GM18511 (cell line): ENCODE data around the gene CARD14.

ENCODE experiments used
- ATAC-seq: cut with Tn5 transposase; IDR thresholded peaks from one replicate; pipeline ENCODE4 v1.9.1; 2021; ENCODE audit warnings: mild to moderate bottlenecking, moderate library complexity; ENCODE audit not compliant: unreplicated experiment

Gene CARD14

DNA sequence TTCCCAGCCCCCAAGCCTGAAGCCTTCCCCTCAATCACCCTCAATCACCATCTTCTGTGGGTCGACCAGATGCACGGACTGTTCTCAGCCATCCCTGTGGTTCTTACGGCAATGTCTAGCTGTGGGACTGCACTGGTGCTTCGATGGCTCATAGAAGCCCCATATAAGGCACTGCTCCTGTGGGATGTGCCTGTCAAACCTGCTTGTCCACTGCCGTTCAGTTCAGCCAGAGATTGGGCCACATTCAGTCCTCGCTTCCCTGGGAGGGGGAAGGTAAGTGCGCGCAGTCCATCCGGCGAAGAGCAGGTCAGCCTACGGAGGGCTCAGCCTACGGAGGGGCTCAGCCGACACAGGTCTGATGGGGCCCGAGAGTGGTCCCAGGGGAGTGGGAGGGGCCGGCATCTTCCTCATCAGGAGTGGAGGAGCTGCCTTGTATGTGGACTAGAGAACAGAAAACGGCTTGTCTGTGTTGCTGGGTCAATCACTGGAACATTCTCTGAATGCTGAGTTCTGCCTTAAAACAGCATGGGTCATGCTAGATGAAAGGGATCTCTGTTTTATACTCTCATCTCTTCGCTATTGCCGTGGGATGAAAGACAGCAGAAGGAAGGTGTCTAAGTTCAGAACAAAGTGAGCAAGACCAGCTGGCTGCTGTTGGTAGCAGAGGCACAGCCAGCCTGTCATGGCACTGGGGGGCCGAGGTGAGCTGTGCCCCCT is at the start of gene CARD14:
TSS of gene CARD14 (plus strand) at position 247 of the 717 bp plus-strand sequence. CDS start 11,409 bp downstream, outside the sequence.
- no peak for ATAC-seq

DNA sequence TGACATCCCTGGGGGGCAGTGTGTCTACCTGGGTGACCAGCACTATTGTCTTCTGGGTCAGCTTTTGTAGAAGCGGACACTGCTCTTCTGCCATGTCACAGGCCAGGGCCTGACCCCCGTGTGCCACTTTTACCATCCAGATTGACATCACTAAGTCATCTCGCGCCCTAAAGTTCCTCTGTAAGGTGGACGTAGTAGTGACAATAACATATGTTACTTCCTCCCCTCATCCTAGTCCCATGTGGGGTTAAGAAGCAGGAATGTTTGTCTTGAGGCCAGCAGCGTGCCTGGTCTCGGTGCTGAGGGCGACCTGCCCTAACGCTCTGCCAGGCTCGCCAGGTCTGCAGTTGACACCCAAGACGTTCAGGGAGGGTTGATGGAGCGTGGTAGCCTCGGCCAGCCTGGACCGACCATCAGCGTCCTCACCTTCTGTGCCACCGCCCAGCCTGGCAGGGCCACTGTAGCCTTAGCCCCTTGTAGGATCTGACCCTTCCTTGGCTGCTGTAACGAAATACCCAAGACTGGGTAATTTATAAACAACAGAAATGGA is 47.7 kb upstream of the CARD14 start:
- ATAC-seq: no peak

DNA sequence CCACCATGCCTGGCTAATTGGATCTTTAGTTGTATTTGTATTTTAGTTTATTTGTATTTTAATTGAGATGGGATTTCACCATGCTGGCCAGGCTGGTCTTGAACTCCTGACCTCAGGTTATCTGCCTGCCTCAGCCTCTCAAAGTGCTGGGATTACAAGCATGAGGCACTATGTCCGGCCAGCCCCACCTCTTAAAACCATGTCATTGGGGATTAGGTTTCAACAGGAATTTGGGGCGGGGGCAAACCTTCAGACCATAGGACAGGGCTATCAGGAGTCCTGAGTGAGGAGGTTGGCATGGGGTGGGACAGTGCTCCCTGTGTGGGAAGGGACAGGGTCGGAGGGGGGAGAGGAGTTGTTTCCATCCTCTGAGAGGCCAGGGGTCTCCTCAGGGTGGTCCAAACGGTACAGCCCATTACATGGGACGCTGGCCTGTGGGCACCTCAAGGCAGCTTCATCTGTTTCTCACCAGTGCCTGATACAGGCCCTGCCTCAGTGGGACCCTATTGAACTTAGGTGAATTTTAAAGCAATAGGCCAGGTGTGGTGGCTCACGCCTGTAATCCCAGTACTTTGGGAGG is 46.8 kb upstream of the CARD14 start:
- no peak for ATAC-seq

DNA sequence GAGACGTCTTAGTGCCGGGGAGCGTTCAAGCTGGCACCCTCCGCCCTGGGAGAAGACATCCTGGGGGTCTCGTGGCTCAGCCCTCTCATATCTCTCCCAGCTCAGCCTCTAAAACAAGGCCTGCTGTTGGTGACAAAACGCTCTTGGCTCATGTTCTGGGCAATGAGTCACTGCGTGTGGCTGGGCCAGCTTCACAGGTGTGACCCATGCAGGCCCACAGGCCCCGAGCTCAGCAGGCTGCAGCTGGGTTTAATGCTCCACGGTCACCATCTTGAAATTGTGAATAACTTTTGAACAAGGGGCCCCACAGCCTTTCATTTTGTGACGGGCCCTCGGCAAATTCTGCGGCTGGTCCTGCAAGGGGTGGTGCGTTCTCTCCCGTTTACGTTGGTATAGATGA is 46.0 kb upstream of the CARD14 start:
- ATAC-seq: no peak

DNA sequence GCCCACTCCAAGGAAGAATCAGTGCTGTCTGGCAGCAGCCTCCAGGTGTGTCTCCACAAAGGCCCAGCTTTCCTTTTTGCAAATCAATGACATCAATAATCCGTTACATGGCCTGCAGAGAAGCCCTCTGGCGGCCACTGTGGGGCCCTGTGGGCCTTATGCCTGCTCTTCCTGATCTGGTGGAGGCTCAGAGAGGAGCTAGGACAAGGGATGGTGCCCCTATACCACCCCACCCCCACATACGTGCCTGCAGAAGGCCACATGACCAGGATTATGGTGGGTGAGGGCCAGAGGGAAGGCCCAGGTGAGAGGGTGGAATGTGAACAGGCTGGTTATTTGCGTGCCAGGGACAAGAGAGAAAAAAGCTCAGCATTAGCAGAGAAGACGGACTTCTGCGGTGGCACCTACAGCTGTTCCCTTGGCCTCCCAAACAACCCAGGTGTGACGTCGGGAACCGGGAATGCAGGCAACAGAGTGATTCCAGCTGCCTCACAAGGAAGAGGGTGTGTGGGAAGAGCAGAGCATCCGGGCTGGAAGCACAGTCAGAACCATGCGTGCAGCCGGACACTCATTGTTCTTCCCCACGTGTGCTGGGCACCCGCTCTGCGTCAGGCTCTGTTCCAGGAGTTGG is 45.4 kb upstream of the CARD14 start:
- ATAC-seq: no peak

DNA sequence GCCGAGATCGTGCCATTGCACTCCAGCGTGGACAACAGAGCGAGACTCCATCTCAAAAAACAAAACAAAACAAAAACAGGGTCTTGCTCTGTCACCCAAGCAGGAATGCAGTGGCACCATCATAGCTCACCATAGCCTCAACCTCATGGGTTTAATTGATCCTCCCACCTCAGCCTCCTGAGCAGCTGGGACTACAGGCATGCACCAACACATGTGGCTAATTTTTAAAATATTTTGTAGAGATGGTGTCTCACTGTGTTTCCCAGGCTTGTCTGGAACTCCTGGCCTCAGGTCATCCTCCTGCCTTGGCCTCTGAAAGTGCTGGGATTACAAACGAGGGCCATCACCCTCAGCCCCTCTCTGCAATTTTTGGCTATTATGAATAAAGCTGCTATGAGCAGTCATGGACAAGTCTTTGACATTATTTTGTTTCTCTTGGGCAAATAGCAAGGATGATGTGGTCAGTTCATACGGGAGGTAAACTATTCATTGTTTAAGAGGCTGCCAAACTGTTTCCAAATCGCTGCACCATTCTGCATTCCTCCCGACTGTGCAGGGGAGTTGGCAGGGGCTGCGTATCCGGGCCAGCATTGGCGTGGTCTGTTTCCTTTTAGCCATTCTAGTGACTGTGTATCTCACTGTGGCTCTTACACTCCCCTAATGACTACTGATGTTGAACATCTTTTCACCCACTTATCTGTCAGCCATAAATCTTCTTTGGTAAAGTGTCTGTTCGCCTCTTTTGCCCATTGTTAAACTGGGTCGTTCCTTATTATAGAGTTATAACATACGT is 44.0 kb upstream of the CARD14 start:
- ATAC-seq: no peak

DNA sequence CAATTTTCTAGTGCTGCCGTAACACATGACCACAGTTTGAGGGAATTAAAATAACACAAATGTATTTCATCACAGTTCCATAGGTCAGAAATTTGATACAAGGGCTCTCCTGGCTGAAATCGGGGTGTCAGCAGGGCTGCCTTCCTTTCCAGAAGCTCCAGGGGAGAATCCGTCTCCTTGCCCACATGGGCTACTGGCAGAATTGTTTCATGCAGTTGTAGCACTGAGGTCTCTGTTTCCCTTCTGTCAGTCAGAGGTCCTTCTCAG is 43.4 kb upstream of the CARD14 start:
- ATAC-seq: no peak

DNA sequence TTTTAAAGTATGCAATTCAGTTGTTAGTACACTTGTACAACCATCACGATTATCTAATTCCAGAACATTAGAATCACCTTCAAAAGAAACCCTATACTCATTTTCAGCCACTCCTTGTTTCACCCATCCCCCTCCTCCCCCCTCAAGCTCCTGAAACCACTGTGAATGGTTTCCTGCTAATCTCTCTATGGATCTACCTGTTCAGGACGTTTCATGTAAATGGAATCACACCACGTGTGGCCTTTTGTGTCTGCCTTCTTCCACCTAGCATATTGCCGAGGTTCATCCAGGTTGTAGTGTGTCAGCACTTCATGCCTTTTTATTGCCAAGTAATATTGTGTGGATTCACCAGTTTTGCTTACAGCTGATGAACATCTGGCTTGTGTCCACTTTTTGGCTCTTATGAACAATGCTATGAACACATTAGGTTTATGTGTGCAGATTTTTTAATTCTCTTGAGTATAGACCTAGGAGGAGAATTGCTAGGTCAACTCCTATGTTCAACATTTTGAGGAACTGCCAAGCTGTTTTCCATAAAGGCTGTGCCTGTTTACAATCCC is 40.7 kb upstream of the CARD14 start:
- ATAC-seq: no peak

DNA sequence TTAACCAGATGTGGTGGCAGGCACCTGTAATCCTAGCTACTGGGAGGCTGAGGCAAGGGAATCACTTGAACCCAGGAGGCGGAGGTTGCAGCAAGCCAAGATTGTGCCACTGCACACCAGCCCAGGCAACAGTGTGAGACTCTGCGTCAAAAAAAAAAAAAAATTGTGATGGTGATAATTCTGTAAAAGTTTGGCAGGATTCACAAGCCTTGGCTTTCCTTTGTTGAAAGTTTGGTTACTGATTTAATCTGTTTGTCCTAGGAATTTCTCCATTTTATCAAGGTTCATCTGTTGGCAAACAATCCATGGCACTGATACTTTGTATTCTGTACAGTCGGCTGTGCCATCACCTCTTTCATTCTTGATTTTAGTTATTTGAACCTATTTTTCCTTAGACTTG is 38.8 kb upstream of the CARD14 start:
- ATAC-seq: no peak

DNA sequence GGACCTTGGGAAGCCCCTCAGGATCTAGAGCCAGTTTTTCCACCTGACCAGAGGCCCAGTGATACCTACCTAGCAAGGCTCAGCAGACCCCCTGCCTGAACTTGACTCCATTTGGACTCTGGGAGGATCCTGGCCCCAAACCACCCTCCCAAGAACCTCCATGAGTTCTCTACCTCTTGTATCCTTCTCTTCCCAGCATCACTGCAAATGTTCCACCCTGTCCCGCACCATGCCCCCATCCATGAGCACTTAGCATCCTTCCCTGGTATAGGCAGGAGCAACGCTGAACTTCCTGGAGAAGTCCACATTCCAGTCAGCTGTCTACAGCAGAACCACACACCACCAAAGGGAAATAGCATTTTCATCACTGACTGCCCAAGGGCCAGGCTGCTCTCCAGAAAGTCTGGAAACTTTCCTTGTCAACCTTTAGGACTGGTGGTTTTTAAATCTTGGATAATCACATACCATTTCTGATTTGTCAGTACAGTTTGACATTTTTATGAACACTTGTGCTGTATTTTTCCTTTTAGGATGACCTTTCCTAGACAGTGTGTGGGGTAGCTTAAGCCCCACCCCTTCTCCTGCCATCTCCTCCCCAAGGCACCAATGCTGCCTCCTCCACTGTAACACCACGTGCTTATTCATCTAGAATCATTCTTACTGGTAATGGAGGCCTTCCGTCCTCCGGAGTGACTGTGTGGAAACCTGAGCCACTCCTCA is 36.8 kb upstream of the CARD14 start:
- ATAC-seq: no peak

DNA sequence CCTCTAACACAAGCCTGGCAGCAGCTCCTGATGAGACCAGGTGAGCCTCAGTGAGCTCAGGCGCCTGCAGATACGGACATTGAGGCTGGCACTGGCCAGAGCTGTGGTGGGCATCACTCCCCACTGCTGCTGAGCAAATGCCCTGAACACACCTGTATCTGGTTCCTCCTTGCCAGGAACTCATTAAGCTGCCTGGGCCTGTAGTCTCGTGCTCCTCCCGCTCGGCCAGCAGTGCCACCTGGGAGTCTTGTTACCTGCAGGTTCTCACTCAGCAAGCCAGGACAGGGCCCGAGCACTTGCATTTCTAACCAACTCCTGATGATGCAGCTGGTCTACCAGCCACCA is 36.2 kb upstream of the CARD14 start:
- no peak for ATAC-seq

DNA sequence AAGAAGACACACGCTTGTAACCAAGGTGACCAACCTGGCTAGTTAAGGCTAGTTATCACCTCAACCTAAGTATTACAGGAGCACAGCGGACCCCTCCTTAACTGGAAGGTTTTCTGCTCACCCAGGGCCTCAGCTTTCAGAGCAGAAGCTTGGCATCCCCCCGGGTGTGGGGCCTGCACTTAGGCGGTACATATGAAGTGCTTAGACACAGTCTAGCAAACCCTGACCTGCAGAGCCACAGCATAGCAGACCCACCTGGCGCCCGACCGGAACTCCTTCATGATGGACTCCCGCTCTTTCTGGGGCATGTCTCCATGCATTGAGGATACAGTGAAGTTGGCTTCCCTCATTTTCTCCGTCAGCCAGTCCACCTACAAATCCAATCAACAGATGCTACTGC is 32.7 kb upstream of the CARD14 start:
- no peak for ATAC-seq

DNA sequence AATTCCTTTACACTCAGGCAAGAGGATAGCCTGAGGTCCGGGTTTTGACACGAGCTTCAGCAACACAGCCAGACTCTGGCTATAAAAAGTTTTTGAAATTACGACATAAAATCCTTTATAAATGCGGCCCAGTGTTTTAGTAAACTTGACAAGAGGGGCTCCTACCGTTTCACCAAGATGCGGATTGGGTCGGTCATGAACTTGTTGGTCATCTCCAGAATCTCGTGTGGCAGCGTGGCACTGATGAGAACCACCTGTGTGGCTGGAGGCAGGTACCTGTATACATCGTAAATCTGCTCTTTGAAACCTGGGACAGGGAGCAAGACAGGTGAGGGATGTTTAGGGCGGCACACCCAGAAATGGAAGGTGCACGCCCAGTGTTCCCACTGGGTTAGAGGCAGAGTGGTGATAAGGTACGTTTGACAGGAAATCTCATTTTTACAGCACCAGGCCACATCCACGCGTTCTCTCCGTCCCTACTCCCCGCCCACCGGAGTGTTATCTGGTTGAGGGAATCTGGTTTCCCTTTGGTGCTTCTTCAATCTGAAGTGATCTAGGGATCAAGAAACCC is 30.9 kb upstream of the CARD14 start:
- no peak for ATAC-seq

DNA sequence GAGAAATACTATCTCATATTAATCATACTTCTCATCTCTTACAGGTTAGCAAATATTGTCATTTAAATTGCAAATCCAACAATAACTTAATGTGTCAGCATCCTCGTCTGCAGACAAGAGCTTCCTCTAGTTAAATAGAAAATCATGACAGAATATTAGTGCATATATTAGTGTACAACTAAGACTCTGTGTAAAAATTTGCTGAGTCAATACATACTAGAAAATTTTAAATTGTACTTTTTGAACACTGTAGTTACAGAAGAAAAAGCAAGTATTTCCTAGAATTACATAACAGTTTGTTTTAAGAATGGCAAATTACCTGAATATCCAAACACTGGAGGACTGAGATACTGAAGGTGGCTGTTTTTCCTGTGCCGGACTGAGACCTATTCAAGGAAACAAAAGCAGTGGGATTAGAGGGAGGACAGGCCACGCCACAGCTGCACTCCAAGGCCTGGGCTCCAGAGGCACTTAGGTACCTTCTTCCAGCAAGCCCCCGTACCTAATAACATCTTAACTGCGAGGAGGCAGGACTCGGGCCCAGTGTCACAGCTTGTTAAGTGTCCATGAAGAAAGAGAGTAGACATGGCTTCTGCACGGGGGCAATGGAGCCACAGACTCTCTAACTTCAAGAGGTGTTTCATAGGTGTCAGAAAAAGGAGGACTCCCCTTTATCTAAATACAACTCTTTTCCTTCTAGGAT is 28.2 kb upstream of the CARD14 start:
- ATAC-seq: no peak

DNA sequence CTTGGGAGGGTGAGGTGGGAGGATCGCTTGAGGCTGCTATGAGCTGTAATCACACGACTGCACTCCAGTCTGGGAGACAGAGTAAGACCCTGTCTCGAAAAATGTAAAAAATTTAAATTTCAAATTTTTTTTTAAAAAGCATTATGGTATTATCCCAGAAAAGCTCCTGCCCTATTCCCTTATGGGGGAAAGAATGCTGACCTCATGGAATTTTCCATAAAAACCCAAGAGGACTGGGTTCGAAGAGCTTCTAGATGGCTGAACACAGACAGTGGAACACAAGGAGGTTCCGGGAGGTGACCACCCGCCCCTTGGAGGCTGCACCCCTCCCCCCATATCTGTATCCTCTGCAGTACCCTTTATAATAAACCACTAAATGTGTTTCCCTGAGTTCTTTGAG is 26.9 kb upstream of the CARD14 start:
- no peak for ATAC-seq

DNA sequence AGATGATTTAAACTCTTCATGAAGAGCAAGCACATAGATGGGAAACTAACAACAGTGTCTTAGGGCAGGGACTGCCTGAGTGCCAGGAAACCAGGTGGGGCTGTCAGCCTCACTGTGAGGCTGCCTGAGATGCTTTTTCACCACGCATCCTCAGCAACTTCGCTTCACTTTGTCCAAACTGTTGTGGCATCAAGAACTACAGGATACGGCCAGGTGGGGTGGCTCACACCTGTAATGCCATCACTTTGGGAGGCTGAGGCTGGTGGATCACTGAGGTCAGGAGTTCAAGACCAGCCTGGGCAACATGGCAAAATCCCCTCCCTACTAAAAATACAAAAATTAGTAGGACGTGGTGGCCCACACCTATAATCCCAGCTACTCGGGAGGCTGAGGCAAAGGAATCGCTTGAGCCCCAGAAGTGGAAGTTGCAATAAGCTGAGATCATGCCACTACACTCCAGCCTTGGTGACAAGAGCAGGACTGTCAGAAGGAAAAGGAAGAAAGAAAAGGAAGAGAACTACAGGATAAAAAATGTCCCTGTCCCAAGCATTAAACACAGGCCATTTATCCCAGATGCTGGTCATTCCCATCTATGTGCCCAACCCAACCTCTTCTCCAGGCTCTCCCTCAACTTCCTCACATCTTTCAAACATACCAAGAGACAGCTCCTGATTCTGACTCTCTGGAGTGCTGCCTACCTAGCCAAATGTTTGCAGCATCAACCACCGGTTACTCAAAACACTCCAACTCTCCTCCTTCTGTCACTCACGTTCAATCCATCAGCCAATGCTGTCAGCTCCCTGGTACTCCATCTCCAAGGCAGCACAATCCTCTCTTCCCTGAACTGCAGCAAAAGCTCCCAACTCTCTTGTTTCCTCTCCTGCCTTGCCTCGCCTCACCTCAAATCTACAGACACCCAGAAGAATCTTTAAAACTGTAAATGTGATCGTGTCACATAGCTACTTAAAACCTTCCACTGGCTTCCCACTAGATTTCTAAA is 24.5 kb upstream of the CARD14 start:
- no peak for ATAC-seq

DNA sequence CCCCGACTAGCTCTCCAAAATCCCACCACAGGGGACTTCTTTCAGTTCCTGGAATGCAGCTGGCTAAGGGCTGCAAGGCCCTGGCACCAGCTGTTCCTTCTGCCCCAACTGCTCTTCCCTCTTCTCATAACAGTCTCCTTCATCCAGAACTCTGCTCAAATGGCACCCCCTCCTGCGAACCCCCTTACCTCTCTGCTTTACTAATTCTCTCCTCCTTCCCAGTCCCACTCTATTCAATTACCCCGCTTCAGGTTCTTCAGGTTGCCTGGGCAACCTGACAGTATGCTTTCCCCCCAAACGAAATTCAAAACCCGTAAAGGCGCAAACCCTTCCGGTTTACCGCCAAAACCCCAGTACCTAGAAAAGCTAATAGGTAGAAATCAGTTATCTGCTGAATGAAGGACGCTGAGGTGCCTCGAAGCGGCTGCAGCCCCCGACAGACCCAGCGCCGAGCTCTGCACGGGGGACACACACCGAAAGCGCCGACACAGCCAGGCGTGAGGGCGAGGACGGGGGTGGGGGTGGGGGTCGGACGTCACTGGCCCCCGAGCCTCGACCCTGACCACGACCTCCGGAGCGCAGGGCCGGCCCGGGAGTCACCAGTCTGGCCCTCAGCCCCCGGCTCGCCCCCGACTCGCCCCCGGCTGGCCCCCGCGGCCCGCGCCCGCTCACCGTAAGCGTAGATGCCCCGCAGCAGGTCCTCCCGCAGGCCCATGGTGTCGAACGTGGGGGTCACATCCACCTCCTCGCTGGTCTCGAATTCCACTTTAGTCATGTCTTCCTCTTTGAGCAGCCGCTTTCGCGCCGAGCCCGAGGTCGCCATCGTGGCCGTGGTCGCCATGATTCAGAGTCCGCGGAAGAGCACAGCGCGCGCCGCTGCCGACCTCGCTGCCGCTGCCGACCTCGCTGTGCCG is 23.5 kb upstream of the CARD14 start:
- ATAC-seq: peak; percentile 30
